GM21529 (cell line): ENCODE results near the gene TSPYL4.
"Not testable (repeated sequence)": the region's sequence is repeated elsewhere in the genome, so short reads cannot be mapped to it uniquely, and the experiment has no call there.

ENCODE experiments used
- ATAC-seq: cut with Tn5 transposase; IDR thresholded peaks from one replicate; pipeline ENCODE4 v1.9.1; 2021; ENCODE audit not compliant: unreplicated experiment

Gene TSPYL4

DNA sequence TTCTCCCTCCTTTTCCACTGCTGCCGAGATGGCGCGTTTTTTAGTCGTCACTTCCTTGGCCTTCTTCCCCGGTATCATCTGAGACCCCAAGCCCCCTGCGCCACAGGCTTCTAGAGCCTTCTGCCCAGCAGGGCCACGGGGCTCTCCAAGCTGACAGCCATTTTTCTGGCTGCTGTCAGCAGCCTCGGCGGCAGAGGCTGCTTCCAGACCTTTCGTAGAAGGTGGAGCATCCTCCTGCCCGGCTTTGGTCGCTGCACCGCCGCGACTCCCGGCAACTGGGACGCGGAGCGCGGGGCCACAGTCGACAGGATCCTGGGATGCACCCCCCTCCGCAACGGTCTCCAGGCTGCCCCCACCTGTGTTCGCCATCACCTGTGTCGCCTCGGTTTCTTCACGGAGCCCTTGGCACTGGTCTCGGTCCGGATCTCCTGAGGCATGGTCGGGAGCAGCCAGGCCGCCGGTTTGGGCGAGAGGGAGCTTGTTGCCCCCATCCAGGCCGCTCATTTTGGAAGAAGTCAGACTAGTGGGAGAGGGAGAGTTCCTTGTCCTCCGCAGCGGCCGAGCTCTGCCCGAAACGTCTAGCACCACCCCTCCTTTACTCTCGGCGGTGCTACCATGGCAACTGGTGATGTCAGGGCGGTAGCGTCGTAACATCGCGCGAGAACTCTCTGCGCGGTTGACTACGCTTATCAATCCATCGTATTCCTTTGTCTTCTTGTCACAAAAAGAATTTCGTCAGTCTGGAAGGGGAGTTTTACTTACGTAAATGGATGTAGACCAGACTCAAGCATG, at the start of gene TSPYL4:
Gene TSPYL4 (minus strand): TSS at position 571 of the 792 bp plus-strand sequence. CDS start 67 bp downstream, at position 504.
- peak; percentile 99 for ATAC-seq

DNA sequence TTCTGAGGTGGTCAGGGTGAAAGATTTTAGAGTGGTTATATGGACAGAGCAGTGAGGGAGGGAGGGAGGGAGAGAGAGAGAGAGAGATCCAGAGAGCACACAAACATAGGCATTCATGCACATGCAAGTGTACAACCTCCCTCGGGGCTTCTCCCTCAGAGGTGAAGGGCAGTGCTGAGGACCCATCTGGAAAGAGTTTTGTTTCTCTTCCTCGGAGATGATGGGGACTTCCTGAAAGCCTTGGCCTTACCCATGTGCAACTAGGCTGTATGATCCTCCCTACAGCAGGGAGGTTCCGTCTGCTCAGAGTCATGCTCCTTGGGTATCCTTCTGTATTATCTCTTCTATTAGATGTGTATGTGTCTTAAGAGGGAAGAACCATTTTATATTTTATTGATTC, 47.2 kb upstream of the TSPYL4 start:
- no peak for ATAC-seq

DNA sequence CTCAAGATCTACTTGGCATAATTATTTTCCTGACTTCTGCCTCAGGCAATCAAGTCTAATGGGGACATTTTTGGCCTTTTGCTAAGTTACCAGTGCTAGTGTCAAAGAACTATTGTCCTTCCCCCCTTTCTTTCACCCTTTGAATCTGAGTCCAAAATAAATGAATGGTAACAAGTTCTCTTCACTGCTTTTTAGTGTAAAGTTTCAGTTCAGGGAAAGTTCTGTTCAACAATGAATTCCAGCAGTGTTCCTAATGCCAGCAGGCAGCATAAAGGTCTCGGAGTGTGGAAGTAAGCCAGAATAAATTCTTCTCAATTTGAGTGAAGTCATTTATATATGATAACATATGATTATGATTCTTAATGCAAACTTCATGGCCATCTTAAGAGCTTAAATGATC, 46.7 kb upstream of the TSPYL4 start:
- no peak for ATAC-seq

DNA sequence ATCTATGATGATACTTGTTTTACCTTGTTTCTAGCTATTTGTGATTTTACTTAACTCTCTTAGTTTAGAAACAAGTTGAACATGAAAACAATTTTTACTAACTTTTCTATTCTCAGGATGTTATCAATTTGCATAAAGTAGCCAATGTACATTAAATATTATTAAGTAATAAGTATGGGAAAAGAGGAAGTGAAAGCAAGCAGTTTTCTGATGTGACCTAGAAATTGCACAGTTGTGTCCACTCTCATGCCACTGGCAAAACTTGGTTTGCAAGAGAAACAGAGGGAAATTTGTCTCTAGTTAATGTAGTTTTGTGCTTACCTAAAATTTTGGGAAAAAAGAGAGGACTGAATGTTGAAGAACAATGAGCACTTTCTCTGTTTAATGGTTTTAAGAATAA, 45.1 kb upstream of the TSPYL4 start:
- ATAC-seq: no peak

DNA sequence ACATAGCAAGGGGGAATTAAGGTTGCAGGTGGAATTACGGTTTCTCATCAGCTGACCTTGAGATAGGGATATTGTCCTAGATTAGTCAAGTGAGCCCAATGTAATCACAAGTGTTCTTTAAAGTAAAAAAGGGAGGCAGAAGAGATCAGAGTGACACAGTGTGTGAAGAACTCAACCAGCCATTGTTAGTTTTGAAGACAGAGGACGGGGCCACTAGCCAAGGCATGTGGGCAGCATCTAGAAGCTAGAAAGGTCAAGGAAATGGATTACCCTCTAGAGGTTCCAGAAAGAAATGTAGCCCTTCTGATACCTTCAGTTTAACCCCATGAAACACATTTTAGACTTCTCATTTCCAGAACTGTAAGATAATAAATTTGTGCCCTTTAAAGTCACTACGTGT, 44.4 kb upstream of the TSPYL4 start:
- no peak for ATAC-seq

DNA sequence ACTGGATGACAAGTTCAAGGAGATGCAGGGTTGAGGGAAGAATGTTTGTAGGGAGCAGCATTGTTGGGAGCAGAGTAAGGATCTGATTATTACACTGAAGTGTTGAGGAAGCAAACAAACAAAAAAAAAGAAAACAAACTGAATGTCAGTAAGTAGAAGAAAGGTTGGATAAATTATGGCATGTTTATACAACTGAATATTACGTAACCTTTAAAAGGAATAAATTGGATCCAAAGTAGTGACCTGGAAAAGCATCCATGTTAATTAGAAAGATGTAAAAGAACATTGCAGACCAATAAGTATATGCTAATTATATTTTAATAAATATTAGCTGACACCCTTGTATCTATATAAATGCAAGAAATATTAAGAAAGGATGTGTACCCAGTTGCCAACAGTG, 38.7 kb upstream of the TSPYL4 start:
- ATAC-seq: no peak

DNA sequence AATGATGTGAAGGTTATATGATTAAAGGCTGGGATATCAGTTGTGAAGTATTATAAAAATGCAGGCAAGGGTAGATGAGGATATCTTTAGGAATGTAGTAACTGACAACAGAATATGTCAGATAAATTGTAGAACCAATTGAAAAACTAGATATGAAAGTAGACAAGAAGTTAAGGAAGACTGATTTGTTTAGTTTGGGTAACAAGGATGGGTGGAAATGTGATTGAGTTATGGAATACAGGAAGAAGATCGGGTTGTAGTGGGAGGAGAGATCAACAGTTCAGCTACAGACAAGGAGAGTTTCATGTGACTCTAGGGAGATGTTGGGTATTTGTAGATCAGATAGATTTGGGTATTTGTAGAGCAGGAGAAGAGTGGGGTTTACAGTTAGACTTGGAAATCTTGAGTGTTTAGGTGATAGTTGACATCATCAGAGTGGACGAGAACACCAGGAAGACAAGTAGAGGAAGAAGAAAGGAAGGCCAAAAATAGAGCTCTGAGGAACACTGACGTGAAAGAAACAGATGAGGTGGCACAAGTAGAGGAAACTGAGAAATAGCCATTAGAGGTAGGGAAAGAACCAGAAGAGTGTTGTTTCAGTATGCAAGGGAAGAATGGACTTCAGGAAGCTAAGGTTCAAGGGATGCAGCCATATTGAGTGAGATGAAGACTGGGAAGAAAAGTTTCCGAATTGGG, 38.0 kb upstream of the TSPYL4 start:
- ATAC-seq: no peak

DNA sequence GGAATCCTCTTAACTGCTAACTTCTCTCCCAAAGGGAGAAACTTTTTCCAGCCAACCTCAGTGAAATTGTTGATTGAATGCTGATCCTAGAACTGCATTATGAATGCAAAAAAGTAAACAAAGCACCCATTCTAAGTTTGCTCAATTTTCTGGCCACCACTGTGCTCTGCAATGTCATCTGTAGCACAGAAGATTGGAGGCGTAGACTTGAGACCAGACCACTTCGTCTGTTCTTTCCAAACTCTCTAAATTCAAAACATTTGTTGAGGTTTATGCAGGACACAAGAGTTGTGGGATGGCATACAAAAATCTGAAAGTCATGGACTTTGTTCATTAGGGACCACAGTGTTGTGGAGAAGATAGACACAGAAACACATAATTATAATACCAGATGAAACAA, 36.9 kb upstream of the TSPYL4 start:
- ATAC-seq: no peak

DNA sequence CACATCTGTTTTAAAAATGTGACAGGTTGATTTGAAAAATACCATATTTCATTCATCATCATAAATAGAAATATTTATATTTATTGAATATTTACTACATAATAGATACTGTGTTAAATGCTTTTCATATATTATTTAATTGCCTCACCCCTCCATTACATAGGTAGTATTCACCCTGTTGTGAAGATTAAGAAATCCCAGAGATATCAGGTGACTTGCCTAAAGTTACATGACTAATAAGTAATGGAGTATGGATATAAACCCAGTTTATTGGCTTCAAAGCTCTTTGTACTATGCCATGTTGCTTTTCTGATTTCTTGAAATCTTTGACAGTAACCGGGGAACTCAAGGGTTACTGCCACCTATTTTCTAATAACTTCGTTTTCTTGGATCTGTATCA, 36.0 kb upstream of the TSPYL4 start:
- ATAC-seq: no peak

DNA sequence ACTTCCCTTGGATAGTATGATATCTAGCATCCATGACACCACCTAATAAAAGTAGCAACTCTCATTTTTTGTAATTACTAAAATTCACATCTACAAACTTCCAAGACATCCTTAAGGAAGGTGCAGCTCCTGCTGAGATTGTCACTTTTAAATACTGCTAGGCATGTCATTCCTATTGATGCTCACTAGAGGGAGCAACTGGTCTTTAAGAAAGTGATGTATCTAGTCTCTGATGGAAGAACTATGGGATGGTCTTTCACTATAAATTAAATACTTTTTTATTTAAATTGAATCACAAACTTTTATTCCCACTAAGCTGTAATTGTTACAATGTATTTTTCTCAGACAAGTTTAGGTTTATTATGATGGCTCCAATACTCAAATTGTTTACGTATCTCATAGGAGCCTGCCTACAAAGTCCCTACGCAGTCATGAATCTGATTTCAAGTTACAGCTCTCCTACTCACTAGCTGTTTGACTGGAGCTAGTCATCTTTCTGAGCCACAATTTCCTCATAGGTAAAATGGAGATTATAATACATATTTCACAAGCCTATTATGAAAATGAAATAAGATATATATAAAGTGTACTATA, 33.9 kb upstream of the TSPYL4 start:
- ATAC-seq: no peak

DNA sequence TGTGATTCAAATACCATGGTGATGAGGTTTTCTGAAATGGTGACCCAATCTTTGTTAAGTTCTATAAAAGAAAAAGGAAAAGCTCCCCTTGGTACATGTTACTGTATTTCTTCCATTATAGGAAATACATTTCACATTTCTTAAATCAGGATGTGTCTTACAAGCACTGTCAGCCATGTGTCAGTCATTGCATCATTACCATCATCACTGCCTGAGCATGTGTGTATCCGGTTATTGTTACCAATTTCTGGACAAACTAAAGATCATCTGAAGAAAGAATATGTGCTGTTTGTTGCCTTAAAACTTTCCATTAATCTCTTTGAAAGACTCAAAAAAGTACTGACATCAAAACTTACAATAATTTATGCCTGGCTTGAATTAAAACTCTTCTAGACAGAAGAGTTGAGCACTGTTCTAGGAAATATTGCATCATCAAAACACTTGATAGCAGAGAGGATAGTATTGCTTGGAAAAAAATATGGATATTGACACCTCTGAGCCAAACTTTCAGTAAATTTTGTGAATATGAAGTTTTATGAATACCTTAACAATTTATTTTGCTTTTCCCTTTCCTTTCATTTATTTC, 33.0 kb upstream of the TSPYL4 start:
- no peak for ATAC-seq

DNA sequence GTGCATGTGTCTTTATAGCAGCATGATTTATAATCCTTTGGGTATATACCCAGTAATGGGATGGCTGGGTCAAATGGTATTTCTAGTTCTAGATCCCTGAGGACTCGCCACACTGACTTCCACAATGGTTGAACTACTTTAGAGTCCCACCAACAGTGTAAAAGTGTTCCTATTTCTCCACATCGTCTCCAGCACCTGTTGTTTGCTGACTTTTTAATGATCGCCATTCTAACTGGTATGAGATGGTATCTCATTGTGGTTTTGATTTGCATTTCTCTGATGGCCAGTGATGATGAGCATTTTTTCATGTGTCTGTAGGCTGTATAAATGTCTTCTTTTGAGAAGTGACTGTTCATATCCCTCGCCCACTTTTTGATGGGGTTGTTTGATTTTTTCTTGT, 31.1 kb upstream of the TSPYL4 start:
- ATAC-seq: not testable (repeated sequence)

DNA sequence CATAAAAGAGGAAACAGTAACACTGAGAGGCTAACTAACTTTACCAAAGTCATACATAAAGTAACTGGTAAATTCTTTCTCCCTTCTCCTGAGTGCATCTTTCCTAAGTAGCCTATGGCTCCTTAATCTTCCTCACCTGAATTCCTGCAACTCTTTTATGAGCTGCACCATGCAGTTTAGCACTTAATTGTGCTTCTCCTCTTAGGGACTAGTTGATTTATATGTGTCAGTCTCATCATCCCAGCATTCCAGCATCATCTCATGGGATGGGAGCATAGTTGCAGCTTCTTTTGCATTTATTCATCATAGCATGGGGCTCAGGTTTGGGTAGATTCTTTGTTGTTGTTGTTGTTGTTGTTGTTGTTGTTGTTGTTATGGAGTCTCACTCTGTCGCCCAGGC, 29.3 kb upstream of the TSPYL4 start:
- no peak for ATAC-seq

DNA sequence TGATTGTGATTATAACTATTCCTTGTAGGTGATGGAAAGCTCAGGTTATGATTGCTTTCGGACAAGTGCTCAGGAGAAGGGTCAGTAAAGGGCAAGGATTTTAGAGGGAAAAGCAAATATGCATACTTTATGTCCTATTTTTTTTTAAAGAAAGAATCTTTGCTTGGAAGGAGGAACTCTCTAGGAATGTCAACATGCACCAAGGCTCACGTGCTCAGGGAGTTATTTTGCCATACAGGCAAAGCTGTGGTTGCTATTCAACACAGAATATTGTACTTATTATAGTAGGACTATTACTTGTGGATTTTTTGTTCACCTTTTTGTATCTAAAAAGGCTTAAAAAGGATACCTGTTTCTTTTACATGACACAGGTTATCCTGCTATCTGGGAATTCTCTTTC, 28.8 kb upstream of the TSPYL4 start:
- ATAC-seq: no peak

DNA sequence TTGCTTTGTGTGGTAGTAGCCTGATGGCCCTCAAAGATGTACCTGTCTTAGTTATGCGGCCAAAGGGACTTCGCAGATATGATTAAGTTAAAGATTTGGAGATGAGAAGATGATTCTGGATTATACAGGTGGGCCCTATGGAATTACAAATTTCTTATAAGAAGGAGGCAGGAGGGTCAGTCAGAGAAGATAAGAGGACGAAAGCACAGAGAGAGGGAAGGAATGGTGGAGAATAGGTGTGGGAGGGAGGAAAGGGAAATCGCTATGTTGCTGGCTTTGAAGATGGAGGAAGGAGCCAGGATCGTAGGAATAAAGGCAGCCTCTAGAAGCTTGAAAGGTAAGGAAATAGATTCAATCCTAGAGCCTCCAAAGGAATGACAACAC, 27.1 kb upstream of the TSPYL4 start:
- no peak for ATAC-seq

DNA sequence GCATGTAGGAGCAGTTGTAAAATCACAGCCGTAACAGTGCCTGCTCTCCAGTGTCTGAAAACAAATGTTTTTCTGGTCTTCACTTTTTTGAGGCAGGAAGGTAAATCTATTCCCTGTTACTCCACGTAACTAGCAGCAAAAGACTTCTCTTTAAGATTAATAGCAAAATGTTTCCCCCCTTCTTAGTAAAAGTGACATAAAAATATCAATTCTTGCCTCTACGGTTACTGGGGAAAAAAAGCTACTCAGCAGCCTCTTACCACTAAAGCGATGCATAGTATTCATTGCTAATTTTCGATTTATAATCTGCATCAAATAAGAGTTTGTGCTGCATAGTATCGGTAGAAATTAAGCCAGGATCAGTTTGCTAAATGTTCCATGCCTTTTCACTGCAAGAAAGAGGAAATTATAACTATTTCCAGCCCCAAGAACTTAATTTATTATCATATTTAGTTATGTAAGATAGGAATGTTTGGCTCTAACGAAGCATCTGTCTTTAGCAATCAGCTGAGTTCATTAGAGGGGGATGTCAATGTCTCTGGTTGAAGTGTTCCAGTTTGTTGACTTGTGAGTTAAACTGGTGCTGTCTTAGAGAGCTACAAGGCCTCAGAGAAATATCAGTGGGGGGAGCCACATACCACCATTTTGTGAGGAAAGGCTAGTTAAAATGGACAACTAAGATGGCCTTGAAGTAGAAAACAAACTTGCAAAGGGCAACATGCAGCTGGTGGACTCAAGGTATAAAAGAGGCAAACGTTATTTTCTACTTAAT, 26.5 kb upstream of the TSPYL4 start:
- ATAC-seq: no peak

DNA sequence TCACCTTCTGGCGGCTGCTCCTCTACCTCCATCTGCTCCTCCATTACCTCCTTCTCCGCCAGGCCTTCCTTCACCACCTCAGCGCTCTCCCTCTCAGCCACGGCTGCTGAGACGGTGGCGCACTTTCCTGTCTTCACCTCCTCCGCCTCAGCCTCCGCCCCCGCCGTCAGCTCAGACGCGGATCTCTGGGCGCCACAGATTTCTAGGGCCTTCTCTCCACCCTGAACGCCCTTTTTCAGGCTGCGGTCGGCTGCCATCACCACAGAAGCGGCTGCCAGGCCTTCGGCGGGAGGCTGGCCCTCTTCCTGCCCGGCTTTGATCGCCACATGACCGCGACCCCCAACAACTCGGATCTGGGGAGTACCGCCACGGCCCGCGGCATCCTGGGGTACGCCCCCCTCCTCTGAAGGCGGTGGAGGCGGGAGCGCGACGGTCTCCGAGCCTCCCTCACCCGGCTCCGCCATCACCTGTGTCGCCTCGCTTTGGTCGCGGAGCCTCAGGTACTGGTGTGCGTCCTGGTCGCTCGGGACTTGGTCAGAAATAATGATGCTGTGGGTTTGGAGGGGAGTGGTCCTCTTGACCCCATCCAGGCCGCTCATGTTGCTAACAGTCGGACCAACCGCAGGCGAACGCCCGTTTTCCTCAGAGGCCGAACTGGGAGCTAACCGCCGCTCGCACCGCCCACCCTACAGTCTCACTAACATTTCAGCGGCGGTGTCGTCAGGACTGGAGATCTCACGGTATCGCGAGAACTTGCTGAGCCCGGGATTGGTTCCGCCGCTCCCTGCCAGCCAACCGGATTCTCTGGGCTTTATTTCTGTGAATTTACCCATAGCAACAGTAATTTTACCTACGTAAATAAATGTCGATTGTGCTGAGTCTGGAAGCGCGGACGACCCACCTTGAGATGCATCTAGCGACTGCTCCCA, 25.6 kb upstream of the TSPYL4 start, which contains the start of gene TSPYL1:
Gene TSPYL1 (minus strand): TSS at position 699 of the 929 bp plus-strand sequence. CDS start 100 bp downstream, at position 599.
- ATAC-seq: peak; percentile 94

DNA sequence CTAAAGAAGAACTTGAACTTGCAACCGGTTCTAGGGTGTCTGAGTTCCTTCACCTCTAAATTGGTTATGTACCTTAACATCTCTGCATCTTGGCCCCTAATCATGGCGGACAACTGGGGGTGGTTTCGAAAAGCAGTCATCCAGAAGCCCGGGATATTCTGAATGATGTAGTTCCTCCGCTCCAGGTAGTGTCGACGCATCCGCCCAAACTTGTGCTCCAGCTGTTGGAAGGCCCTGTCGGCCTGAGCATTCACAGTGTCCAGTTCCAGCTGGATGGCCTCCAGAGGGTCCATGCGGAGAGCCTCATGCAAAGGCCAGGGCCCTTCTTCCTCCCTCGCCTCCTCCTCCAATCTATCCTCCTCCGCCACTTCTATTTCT, 25.0 kb upstream of the TSPYL4 start:
- ATAC-seq: no peak

DNA sequence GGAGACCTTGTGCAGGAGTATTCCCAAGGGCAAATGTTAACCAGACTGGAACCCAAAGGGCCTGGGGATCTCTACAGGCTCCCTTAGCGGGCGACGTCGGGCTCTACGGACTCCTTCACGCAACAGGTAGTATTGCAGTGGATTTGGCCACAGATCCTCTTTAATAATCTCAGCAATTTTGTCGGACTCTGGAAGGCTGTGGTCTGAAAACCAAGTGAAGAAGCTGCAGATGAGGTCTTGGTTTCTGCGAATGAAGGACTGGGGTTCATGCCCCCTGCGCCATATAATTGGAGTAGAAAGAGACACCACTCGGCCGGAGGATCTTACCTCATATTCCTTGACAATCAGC, 24.6 kb upstream of the TSPYL4 start:
- no peak for ATAC-seq

DNA sequence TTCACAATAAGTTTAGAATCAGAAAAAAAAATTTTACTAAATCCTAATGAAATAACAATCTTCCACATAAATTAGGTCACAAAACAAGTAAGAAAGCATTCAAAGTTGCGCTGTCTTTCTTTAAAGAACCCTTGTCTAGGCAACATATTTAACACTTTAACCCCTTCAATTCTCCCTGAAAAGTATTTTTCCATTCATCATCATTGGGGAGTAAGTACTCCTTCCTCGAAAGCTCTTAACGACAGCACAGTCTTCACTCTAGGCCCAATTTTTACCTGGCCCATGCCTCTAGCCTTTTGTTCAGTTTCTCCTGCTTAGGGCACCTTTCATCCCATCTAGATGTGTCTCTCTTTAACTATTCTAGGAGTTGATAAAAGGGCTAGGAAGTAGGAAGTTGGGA, 23.2 kb upstream of the TSPYL4 start:
- no peak for ATAC-seq
